Choroid plexus epithelial cell (primary cell): Measurements from ENCODE around the gene OVOL1.

Source experiments
- DNase-seq: peaks from one replicate; pipeline ENCODE4 v3.0.0-alpha.2; 2010; ENCODE audit warnings: low read depth
- H3K4me3 ChIP-seq: 2 replicates; pipeline ENCODE4 v1.5.1; 2011; ENCODE audit warnings: low read depth, mild to moderate bottlenecking, control low read depth, low read length, moderate library complexity
- TF ChIP-seq, protein P1 (sequence below): conservative IDR thresholded peaks from 2 replicates; pipeline ENCODE4 v1.5.1; 2011; ENCODE audit warnings: low read depth, mild to moderate bottlenecking, control low read depth, inconsistent platforms, low read length, moderate library complexity

The OVOL1 gene

GRCh38 chr11:65781152-65781961 lies 5.5 kb upstream of the OVOL1 start:
- H3K4me3 ChIP-seq, result peak overlapping the region; percentile 77
- TF ChIP-seq, protein P1, sequence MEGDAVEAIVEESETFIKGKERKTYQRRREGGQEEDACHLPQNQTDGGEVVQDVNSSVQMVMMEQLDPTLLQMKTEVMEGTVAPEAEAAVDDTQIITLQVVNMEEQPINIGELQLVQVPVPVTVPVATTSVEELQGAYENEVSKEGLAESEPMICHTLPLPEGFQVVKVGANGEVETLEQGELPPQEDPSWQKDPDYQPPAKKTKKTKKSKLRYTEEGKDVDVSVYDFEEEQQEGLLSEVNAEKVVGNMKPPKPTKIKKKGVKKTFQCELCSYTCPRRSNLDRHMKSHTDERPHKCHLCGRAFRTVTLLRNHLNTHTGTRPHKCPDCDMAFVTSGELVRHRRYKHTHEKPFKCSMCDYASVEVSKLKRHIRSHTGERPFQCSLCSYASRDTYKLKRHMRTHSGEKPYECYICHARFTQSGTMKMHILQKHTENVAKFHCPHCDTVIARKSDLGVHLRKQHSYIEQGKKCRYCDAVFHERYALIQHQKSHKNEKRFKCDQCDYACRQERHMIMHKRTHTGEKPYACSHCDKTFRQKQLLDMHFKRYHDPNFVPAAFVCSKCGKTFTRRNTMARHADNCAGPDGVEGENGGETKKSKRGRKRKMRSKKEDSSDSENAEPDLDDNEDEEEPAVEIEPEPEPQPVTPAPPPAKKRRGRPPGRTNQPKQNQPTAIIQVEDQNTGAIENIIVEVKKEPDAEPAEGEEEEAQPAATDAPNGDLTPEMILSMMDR, result no peak
- no peak for DNase-seq

DNA sequence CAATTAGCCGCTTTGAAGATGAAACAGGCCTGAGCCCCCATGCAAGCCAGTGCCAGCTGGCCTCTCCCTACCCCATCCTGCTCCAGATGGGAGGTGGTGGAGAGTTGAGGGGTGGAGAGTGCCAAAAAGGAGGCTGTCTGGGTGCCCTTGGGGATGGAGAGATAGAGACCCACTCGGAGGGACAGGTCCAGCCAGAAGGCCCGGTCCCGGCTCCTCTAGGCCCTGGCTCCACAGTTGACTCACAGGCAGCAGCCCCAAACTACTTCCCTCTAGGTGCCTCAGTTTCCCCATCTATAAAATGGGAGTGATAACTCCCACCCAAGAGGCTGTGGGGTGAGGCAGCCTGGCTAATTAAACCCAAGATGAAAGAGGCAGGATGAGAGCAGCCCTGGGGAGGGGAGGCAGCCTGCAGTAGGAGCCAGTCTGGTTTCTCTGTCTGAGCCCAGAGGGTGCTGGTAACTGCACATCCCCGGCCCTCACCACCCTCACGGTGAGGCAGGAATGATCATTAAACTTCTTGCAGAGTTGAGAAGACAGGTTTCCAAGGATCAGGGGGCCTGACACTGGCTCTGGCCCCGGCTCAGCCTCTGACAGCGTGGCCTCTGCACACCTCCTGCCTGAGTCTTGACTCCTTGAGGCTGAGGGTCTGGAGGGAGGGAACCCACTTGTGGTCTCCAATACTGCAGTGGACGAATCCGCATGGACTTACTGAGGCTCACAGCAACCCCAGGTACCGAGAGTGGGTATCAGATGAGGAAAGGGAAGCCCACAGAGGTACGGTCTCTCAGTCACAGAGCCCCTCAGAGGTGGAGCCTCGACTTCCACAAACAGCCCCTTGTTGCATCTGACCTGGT lies 4.7 kb upstream of the OVOL1 start:
- TF ChIP-seq, protein P1, result no peak
- DNase-seq, result no peak
- H3K4me3 ChIP-seq, result no peak overlapping the region

GRCh38 chr11:65782816-65783228 lies 4.0 kb upstream of the OVOL1 start:
- no peak for DNase-seq
- no peak overlapping the region for H3K4me3 ChIP-seq
- TF ChIP-seq, protein P1, result no peak

DNA sequence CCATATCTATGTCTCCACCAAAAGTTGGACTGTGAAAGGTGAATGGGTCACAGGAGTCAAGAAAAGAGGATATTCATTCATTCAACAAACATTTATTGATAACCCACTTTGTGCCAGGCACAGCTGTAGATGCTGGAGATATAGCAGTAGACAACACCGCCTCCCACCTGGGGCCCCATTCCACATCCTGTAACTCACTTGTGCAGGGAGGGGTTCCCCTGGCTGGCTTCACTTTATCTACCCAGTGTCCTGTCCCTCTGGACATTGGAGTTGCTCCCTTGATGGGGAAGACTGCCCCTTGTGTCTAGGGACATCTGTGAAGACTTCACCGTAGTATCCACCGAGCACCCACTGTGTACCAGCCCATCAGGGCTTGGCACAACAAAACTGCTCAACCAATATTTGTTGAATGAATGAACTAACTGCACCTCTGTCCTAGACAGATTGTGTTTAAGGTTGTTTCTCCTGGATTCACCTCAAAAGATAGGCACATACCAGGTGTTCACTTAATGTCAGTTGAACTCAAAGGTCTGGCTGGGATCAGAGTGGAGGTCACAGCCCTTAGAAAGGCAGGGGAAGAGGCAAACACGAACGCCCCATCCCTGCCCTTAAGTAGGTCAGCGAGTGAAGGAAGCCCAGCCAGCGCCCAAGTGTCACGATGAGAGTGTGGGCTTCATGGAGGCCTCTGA lies 1.4 kb upstream of the OVOL1 start:
- TF ChIP-seq, protein P1, result no peak
- no peak for DNase-seq
- no peak overlapping the region for H3K4me3 ChIP-seq

- TF ChIP-seq, protein P1, result no peak
- DNase-seq, result no peak
- H3K4me3 ChIP-seq, result no peak overlapping the region
Measured at GRCh38 chr11:65786008-65786785, 666 bp upstream of the OVOL1 start.

GRCh38 chr11:65787649-65788622 lies 1.1 kb downstream of the OVOL1 start:
- DNase-seq, result no peak
- H3K4me3 ChIP-seq, result no peak overlapping the region
- TF ChIP-seq, protein P1, result no peak
